ENCODE data around the gene USP33.

- TF ChIP-seq CTCF (IDR thresholded peaks at IDR 0.05; ENCODE audit: insufficient read depth, low read length) (no peak), REST (IDR thresholded peaks at IDR 0.05; ENCODE audit: insufficient replicate concordance, low read depth) (no peak)
Measured at GRCh38 chr1:77673716-77674355, 85.8 kb downstream of the USP33 start.

Measured in HL-60 (cell line).